Kidney (tissue), 14 donors: ENCODE measurements around the gene MUC3A. TPM values are rescaled to one million over a fixed set of nuclear protein-coding genes. Genes with fewer than 3 reads are reported as not detected.
A peak's percentile ranks its signal among the peaks of the same experiment; 100 is the strongest.
"Not testable (repeated sequence)": the region's sequence is repeated elsewhere in the genome, so short reads cannot be mapped to it uniquely, and the experiment has no call there.

ENCODE experiments used
- DNase-seq, 5 donors: peaks; one replicate each; pipeline ENCODE4 v3.0.0-alpha.2; 2013 to 2020
- FAIRE-seq: peaks from 2 replicates; lab custom pipeline; 2012; peaks lifted over from hg19 to GRCh38; lab: Jason Lieb, UNC
- H3K27ac ChIP-seq, 2 donors: one replicate each; pipeline ENCODE4 v1.7.0; 2013; ENCODE audit warnings: low read depth in 2 of 2, low read length in 2 of 2, inconsistent platforms in 1 of 2
- H3K27me3 ChIP-seq: one replicate; pipeline ENCODE4 v1.7.1; 2013; ENCODE audit warnings: low read length, inconsistent platforms; ENCODE audit not compliant: control insufficient read depth, insufficient read depth
- H3K36me3 ChIP-seq, 3 donors: one replicate each; pipeline versions ENCODE4 v1.7.0 to v1.7.1; 2013; ENCODE audit warnings: low read length in 3 of 3, control low read depth in 1 of 3, inconsistent platforms in 1 of 3; ENCODE audit not compliant: insufficient read depth in 3 of 3, control insufficient read depth in 2 of 3
- H3K4me1 ChIP-seq, 3 donors: one replicate each; pipeline versions ENCODE4 v1.7.0 to v1.7.1; 2013; ENCODE audit warnings: low read length in 3 of 3, inconsistent platforms in 1 of 3, low read depth in 1 of 3; ENCODE audit not compliant: control insufficient read depth in 2 of 3, insufficient read depth in 2 of 3
- H3K4me3 ChIP-seq, 3 donors: one replicate each; pipeline versions ENCODE4 v1.7.0 to v1.8.1; 2013; ENCODE audit warnings: low read length in 3 of 3, control low read depth in 1 of 3, inconsistent platforms in 1 of 3
- H3K9ac ChIP-seq, 3 donors: one replicate each; pipeline versions ENCODE4 v1.7.0 to v1.7.1; 2013; ENCODE audit warnings: low read length in 3 of 3, control low read depth in 1 of 3, inconsistent platforms in 1 of 3
- H3K9me3 ChIP-seq, 3 donors: one replicate each; pipeline versions ENCODE4 v1.7.0 to v1.7.1; 2013; ENCODE audit warnings: low read length in 3 of 3, control low read depth in 1 of 3, inconsistent platforms in 1 of 3; ENCODE audit not compliant: control insufficient read depth in 2 of 3, insufficient read depth in 1 of 3
- intact Hi-C: fragments of 100-400 bp; cut with DNase I; formaldehyde crosslinking; loops from one replicate; pipeline ENCODE4 v1.11.1; 2022
- polyA plus RNA-seq: library from polyadenylated mRNA; stranded (reverse); fragments of 350-450 nt; fragmentation: Illumina TruSeq; extraction: RNeasy Lipid Tissue Mini Kit (QIAGEN cat#74804); gene quantifications from one replicate; pipeline ENCODE4 v1.2.3, GENCODE V29; 2014; ENCODE audit warnings: low read depth, low replicate concordance; ENCODE audit not compliant: insufficient read depth
- total RNA-seq: library from RNA; stranded (reverse); fragmentation: NEBNext Ultra II Directional; extraction: Animal tissue kit (Norgen Biotek cat#: 25700); gene quantifications from one replicate; pipeline ENCODE4 v1.2.1, GENCODE V29; 2021
- TF ChIP-seq, protein P1 (sequence below): IDR thresholded peaks from 3 replicates; pipeline ENCODE4 v1.5.1; 2012; ENCODE audit warnings: mild to moderate bottlenecking, moderate library complexity, borderline replicate concordance; ENCODE audit not compliant: insufficient read depth; ENCODE audit errors: extremely low read depth
- donor health status: control.
- donor health status: control.
- donor health status: control.
- donor health status: control.
- donor health status: control.
- donor health status: DM: yes; HTN: yes; CAD: no.
- donor health status: Normal renal cell carcinoma (clear cell type).

The MUC3A gene
- total and polyA plus RNA-seq, 2 donors from 2014 or later, result 0.65 to 39.1 TPM

DNA sequence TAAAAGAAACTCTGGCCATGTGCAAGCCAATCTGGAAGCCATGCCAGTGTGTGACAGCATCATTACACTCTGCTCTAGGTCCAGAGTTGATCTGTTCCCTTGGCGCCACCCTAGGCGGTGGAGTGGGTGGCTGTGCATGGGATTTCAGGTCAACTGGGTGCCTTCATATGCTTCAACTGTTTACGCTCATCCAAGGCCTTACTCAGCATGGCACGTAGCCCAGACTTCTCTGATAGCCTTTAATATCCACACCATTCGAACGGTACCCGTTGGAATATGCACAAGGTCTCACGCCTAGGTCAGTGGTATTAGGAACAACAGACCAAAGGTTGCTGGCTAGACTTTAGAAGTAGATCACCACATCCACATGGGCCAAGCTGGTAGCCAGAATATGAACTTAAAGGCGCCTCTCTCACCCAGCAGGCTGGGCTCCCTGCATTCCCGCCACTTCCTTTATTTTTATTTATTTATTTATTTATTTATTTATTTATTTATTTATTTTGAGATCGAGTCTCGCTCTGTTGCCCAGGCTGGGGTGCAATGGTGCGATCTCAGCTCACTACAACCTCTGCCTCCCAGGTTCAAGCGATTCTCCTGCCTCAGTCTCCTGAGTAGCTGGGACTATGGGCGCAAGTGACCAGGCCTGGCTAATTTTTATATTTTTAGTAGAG lies 35.0 kb upstream of the MUC3A start:
- no peaks in the 10 kb centered on the region for H3K36me3 ChIP-seq
- no peak for FAIRE-seq

GRCh38 chr7:100914879-100915447 lies 34.4 kb upstream of the MUC3A start:
- peak in 1 of 5 donors; percentile 18 for DNase-seq
- Histone ChIP-seq H3K4me3 (no peak overlapping the region), H3K9me3 (no peaks in the 10 kb centered on the region), H3K4me1 (no peaks in the 10 kb centered on the region), H3K36me3 (no peaks in the 10 kb centered on the region), H3K27me3 (no peaks in the 10 kb centered on the region), H3K9ac (no peak overlapping the region), H3K27ac (no peak overlapping the region)
- no peak for FAIRE-seq
- intact Hi-C loops, result no loop called here
- TF ChIP-seq, protein P1, sequence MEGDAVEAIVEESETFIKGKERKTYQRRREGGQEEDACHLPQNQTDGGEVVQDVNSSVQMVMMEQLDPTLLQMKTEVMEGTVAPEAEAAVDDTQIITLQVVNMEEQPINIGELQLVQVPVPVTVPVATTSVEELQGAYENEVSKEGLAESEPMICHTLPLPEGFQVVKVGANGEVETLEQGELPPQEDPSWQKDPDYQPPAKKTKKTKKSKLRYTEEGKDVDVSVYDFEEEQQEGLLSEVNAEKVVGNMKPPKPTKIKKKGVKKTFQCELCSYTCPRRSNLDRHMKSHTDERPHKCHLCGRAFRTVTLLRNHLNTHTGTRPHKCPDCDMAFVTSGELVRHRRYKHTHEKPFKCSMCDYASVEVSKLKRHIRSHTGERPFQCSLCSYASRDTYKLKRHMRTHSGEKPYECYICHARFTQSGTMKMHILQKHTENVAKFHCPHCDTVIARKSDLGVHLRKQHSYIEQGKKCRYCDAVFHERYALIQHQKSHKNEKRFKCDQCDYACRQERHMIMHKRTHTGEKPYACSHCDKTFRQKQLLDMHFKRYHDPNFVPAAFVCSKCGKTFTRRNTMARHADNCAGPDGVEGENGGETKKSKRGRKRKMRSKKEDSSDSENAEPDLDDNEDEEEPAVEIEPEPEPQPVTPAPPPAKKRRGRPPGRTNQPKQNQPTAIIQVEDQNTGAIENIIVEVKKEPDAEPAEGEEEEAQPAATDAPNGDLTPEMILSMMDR, result no peak

More for the DNA sequence above, 35.0 kb upstream of the MUC3A start:
- no peaks in the 10 kb centered on the region for H3K27me3 ChIP-seq
- H3K9me3 ChIP-seq, result no peaks in the 10 kb centered on the region
- peak in 1 of 5 donors; percentile 8 for DNase-seq
- no peak overlapping the region for H3K27ac ChIP-seq
- no peak overlapping the region for H3K9ac ChIP-seq
- intact Hi-C loops, result no loop called here
- TF ChIP-seq, protein P1, result no peak
- H3K4me3 ChIP-seq, result no peak overlapping the region
- H3K4me1 ChIP-seq, result no peaks in the 10 kb centered on the region

DNA sequence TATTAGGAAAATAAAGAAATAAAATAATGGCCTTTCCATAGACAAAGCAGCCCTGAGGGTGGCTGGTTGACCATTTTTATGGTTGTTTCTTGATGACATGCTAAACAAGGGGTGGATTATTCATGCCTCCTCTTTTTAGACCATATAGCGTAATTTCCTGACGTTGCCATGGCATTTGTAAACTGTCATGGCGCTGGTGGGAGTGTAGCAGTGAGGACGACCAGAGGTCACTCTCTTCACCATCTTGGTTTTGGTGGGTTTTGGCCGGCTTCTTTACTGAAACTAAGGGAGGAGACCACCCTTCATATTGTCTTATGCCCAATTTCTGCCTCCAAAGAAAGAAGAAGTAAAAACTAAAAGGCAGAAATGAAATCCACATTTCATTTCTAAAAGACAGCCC lies 30.0 kb upstream of the MUC3A start:
- intact Hi-C loops, H3K36me3 ChIP-seq, H3K27ac ChIP-seq, DNase-seq, H3K27me3 ChIP-seq, H3K9me3 ChIP-seq, H3K4me3 ChIP-seq, FAIRE-seq, H3K9ac ChIP-seq, H3K4me1 ChIP-seq: not testable (repeated sequence)

GRCh38 chr7:100919779-100920437 lies 29.4 kb upstream of the MUC3A start:
- H3K4me3 ChIP-seq, H3K36me3 ChIP-seq, intact Hi-C loops, H3K27ac ChIP-seq, DNase-seq, H3K27me3 ChIP-seq, H3K9ac ChIP-seq, FAIRE-seq, H3K4me1 ChIP-seq, H3K9me3 ChIP-seq: not testable (repeated sequence)
